HG03342 (cell line): Measurements from ENCODE around the gene NUBP1.

Experiments used
- ATAC-seq: cut with Tn5 transposase; IDR thresholded peaks from one replicate; pipeline ENCODE4 v1.9.1; 2021; ENCODE audit warnings: mild to moderate bottlenecking, moderate library complexity; ENCODE audit not compliant: unreplicated experiment

Gene NUBP1

DNA sequence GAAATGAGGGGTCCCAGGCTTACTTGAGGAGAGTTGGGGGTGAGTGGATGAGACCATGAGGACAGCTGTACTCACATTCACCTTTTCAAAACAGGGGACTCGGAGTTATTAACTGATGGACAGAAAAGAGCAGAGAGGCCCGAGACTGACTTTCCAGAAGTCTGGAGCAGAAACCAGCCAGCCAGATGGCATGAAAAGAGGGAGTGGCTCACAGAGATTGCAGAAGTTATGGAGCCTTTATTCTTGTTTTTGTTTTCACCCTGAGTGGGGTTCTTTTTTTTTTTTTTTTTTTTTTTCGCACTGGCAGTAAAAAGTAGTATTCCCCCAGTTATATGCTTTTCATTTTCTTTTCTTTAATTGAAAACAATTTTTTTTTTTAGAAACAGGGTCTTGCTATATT is 56.1 kb downstream of the NUBP1 start:
- no peak for ATAC-seq

DNA sequence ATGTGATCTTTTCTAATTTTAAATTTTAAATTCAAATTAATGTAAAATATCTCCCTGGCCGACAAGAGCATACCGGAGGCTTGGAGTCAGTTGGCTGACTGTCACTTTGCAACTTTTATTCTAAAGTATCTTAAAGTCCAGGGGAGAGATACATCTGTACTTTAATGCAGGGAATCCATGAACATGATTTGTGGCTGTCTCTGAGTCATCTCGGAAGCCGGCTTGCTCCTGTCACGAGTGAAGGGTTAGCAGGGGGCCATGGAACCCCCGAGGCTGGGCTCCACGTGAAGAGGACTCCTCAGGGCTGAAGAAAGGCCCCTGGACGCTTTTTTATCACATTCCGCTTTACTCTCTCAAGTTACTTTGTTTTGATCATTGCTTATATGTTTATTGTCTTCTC is 61.7 kb downstream of the NUBP1 start:
- no peak for ATAC-seq

DNA sequence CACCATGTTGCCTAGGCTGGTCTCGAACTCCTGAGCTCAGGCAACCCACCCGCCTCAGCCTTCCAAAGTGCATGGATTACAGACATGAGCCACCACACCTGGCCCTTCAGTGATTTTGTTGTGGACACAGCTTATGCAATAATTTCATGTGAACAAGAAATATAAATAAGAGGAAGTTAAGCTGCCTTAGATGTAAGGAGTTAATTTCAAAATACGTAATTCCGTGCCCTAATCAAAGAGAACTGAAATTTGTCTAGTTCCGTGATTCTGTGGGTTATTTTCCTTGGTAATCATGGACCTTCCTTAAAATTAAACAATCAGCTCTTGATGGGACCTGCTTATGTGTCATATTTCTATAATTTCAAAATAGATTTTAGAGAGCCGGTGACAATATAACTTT is 63.1 kb downstream of the NUBP1 start:
- ATAC-seq: no peak

DNA sequence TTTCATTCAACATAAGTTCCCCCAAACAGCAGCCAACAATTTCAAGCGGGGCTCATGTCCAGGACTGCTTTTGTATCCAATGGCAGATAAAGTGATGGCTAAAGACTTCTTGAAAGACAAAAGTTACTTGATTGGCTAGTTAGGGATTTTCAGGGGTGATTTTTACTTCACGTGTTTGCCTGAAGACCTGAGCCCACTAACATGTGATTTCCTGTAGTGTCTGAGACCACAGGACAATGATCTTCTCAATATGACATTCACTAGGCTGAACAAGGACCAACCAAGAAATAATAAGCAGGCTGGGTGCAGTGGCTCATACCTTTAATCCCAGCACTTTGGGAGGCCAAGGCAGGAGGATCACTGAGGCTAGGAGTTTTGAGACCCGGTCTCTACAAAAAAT is 64.6 kb downstream of the NUBP1 start:
- ATAC-seq: no peak

DNA sequence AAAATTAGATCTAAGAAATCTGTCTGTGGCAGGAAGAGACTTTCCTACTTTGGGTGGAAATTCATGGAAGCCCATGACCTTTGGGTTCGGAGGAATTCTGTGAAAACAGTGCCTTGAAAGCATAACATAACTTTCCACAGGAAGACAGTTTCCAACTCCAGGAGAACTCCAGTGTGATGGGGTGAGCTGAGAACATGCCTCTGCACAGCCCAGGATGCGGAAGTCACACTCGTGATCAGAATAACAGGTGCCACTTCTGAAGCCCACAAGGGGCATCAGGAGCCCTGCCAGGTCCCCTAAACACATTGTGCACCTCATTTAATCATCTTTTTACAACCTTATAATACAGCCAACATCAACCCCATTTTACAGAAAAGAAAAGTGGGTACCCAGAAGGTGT is 65.2 kb downstream of the NUBP1 start:
- no peak for ATAC-seq

DNA sequence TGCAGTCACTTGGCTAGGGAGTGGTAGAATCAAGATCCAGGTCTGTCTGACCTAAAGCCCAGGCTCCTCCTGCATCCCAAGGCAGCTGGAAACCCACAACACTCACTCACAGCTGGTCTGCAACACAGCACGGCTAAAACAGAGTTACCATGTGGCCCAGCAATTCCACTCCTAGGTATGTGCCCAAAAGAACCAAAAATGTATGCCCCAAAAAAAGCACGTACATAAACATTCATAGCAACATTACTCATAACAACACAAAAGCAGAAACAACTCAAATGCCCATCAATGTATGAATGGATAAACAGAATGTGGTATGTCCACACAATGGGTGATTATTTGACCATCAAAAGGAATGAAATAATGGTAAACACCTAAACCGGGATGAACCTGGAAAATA is 66.1 kb downstream of the NUBP1 start:
- no peak for ATAC-seq

DNA sequence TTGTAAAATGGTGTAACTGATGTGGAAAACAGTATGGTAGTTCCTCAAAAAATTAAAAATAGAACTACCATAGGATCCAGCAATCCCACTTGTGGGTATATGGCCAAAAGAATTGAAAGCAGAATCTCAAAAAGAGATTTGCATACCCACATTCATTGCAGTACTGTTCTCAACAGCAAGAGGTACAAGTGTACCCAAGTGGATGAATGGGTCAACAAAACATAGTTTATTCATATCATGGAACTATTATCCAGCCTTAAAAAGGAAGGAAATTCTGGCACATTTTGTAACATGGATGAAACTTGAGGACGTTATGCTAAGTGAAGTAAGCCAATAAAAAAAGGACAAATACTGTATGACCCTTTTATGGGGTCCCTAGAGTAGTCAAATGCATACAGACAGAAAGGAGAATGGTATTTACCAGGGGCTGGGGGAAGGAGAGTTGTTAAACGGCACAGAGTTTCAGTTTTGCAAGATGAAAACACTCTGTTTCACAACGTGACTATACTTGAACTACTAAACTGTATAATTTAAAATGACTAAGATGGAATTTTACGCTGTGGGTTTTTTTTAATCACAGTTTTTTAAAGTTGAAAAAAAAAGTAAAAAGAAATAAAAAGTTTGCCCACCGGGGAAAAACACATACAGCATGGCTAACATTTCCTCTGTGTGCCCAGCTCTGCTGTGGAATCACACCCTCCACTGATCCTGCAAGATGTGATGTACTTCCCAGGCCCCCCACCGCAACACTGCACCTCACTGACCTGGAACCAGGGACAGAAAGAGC is 68.9 kb downstream of the NUBP1 start:
- ATAC-seq: peak; percentile 73

DNA sequence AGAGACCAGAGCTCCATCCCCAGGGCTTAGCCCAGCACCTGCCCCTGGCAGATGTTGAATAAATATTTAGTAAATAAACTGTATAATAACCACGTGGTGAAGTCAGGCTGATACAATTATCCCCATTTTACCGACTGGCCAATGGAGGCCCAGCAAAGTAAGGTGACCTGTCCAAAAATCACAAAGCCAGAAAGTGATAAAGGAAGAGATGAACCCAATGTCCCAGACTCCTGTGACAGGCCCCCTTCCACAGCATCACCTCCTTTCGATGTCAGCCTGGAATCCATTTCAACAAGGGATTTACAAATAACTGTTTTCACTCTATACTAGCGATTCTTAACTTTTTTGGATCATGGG is 69.4 kb downstream of the NUBP1 start:
- ATAC-seq: no peak

DNA sequence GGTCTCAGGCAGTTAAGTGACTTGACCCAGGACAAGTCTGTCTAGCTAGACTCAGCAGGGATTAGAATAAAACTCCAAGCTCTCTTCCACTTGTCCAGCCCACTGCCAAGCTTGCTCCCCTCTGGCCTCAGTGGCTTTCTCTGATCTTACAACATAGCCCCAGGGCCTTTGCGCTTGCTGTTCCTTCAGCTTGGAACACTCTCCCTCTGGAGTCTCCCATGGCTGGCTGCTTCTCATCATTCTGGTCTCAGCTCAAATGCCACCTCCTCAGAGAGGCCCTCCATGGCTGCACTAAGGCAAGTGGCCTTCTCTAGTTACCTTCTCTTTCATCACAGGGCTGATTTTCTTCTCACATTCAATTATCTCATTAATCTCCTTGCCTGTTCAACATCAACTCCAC is 73.9 kb downstream of the NUBP1 start:
- no peak for ATAC-seq

DNA sequence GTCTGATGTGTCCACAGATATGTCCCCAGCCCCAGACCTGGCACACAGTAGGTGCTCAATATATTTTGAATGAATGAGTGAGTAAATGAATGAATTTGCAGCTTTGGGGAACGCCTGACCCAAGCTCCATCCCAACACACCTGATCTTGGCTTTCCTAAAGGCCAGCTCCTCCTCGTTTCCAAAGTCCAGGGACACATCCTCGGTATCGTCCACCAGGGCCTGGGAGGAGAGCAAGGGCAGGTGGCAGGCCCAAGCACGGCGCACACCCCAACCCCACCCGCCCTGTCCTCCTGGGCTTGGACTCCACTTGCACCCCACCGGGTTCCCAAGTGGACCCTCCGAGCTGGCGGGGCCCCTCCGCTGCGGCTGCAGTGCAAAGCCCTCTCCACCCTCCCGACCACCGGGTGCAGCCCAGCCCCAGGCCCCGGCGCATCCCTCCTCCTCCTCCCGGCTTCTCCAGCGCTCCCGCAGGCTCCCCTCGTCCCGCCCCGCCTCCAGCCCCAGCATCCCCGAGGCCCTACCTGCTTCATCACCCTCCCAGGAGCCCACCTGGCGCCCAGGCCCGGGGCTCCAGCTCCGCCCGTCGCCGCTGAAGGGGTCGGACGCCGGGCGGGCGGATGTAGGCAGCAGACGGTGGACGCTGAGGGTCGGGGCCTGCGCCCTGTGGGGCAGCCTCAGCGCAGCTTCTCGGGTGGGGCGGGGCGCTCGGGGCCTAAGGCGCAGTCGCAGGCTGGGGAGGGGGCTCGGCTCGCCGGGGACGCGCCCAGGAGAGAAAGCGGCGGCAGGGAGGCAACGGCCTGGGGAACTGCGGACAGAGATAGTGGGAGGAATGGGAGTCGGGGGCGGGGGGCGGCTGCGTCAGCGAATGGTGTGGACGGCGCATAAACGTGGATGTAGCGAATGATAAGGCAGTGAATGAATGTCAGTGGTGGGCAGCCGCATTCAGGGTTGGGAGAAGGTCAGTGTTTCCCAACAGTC is 74.6 kb downstream of the NUBP1 start, which contains the start of gene TVP23A:
Gene TVP23A, minus strand, starts transcription at position 832 of the 979 bp plus-strand sequence. Its CDS starts 301 bp downstream, at position 531.
- ATAC-seq: no peak
